Measurements from ENCODE around the gene FUT7.

Gene FUT7

GRCh38 chr9:136981588-136982231, 50.2 kb downstream of the FUT7 start:
- DNase-seq = no peak

- no peak for DNase-seq
Measured at GRCh38 chr9:136980669-136981478, 51.0 kb downstream of the FUT7 start.

Measured in NCI-H524 treated with DMSO at 0.1 percent for 48 hours (cell line).